Skeletal muscle tissue (tissue), 4 donors: ENCODE results near the gene NPHS1. TPM values are rescaled to one million over a fixed set of nuclear protein-coding genes. Genes with fewer than 3 reads are reported as not detected.

Experiments
- H3K27ac ChIP-seq: one replicate; pipeline ENCODE4 v1.7.0; 2013; ENCODE audit warnings: mild to moderate bottlenecking, low read depth, low read length, inconsistent platforms
- H3K27me3 ChIP-seq, 3 donors: one replicate each; pipeline ENCODE4 v1.7.0; 2013; ENCODE audit warnings: low read length in 3 of 3; ENCODE audit not compliant: control insufficient read depth in 3 of 3, insufficient read depth in 3 of 3
- H3K36me3 ChIP-seq, 3 donors: one replicate each; pipeline ENCODE4 v1.7.0; 2013; ENCODE audit warnings: low read length in 3 of 3; ENCODE audit not compliant: control insufficient read depth in 3 of 3, insufficient read depth in 3 of 3
- H3K4me1 ChIP-seq, 3 donors: one replicate each; pipeline ENCODE4 v1.7.0; 2013; ENCODE audit warnings: low read length in 3 of 3, mild to moderate bottlenecking in 3 of 3; ENCODE audit not compliant: control insufficient read depth in 3 of 3, insufficient read depth in 3 of 3
- H3K4me3 ChIP-seq, 3 donors: one replicate each; pipeline ENCODE4 v1.7.0; 2013; ENCODE audit warnings: low read length in 3 of 3
- H3K9ac ChIP-seq, 3 donors: one replicate each; pipeline ENCODE4 v1.7.0; 2013; ENCODE audit warnings: low read length in 3 of 3, mild to moderate bottlenecking in 3 of 3, moderate library complexity in 2 of 3, low read depth in 1 of 3
- H3K9me3 ChIP-seq, 3 donors: one replicate each; pipeline ENCODE4 v1.7.0; 2013; ENCODE audit warnings: low read length in 3 of 3; ENCODE audit not compliant: control insufficient read depth in 3 of 3
- total RNA-seq: library from RNA; depleted of rRNA; stranded (reverse); fragments of >200 nt; gene quantifications from one replicate; pipeline ENCODE4 v1.2.3, GENCODE V29; 2014
- donor health status: Osteomylitis.

The NPHS1 gene, protein sequence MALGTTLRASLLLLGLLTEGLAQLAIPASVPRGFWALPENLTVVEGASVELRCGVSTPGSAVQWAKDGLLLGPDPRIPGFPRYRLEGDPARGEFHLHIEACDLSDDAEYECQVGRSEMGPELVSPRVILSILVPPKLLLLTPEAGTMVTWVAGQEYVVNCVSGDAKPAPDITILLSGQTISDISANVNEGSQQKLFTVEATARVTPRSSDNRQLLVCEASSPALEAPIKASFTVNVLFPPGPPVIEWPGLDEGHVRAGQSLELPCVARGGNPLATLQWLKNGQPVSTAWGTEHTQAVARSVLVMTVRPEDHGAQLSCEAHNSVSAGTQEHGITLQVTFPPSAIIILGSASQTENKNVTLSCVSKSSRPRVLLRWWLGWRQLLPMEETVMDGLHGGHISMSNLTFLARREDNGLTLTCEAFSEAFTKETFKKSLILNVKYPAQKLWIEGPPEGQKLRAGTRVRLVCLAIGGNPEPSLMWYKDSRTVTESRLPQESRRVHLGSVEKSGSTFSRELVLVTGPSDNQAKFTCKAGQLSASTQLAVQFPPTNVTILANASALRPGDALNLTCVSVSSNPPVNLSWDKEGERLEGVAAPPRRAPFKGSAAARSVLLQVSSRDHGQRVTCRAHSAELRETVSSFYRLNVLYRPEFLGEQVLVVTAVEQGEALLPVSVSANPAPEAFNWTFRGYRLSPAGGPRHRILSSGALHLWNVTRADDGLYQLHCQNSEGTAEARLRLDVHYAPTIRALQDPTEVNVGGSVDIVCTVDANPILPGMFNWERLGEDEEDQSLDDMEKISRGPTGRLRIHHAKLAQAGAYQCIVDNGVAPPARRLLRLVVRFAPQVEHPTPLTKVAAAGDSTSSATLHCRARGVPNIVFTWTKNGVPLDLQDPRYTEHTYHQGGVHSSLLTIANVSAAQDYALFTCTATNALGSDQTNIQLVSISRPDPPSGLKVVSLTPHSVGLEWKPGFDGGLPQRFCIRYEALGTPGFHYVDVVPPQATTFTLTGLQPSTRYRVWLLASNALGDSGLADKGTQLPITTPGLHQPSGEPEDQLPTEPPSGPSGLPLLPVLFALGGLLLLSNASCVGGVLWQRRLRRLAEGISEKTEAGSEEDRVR (N-terminal part only)
- under 0.01 TPM for total RNA-seq

DNA sequence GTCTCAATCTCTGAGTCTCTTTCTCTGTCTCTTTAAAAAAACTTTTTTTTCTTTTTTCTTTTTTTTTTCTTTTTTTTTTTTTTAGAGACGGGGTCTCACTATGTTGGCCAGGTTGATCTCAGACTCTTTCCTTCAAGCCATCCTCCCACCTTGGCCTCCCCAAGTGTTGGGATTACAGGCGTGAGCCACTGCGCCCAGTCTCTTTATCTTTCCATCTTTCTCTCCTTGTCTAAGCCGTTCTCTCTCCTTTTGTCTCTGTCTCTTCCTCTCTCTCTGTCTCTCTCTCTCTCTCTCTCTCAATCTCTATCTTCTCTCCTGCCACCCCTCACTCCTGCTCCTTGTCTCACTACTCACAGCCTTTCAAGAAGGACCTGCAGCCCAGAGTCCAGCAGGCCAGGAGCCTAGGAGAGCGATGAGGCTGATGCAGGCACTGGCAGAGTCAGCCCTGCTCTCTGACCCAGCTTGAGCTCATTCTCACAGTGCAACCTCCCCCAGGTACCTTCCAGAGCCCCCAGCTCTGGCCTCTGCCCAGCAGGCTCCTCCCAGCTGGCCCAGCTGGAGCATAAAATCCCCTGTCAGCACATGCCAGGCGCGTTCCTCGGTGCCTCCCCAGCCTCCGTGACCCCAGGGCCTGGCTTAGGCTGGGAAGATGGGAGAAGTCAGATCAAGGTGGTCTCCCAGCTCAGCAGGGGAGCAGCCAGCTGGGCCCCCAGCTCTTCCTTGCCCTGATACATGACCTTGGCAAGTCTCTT is at the start of gene NPHS1:
NPHS1 (minus strand) TSS at position 476 of the 752 bp plus-strand sequence. CDS start 667 bp downstream, outside the sequence.
- no peak within 1 kb of the TSS for H3K27ac ChIP-seq
- H3K4me3 ChIP-seq, result no peak within 1 kb of the TSS
- H3K27me3 ChIP-seq, result peaks cover 72 to 82% (median 80%) of the 10 kb centered on the region in 3 donors
- H3K36me3 ChIP-seq, result no peaks in the 10 kb centered on the region
- no peaks in the 10 kb centered on the region for H3K9me3 ChIP-seq
- no peak within 1 kb of the TSS for H3K9ac ChIP-seq
- H3K4me1 ChIP-seq, result peaks cover 0 to 3% (median 2%) of the 10 kb centered on the region in 3 donors

DNA sequence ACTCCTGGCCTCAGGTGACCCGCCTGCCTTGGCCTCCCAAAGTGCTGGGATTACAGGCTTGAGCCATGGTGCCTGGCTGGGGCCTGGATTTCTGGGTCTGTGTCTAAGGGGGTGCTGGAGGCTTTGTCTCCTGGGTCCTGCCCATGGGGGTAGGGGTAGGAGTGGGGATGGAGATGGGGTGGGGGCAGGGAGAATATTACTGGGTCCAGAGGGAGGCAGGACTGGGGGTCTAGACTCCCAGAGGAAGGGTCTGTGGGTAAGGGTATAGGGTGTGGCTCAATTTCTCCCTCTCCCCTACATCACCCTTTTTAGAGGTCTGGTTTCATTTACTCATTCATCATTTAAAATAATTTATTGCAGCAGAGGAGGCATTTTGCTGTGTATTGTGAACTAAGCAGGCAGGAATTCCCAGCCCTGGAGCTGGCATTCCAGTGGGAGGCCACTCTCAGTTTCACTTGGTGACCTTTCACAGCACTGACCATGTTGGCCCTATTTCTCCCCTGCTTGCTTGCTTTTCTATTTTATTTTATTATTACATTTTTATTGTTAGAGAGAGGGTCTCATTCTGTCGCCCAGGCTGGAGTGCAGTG is 48.8 kb upstream of the NPHS1 start:
- peak overlapping the region in 1 of 3 donors; percentile 73 for H3K9ac ChIP-seq
- peak overlapping the region in 1 of 3 donors; percentile 72 for H3K4me3 ChIP-seq
- H3K9me3 ChIP-seq, result no peaks in the 10 kb centered on the region
- H3K36me3 ChIP-seq, result peaks cover 0 to 2% (median 0%) of the 10 kb centered on the region in 3 donors
- peaks cover 6 to 17% (median 15%) of the 10 kb centered on the region in 3 donors for H3K4me1 ChIP-seq
- H3K27me3 ChIP-seq, result peaks cover 0 to 23% (median 6%) of the 10 kb centered on the region in 3 donors
- no peak overlapping the region for H3K27ac ChIP-seq

DNA sequence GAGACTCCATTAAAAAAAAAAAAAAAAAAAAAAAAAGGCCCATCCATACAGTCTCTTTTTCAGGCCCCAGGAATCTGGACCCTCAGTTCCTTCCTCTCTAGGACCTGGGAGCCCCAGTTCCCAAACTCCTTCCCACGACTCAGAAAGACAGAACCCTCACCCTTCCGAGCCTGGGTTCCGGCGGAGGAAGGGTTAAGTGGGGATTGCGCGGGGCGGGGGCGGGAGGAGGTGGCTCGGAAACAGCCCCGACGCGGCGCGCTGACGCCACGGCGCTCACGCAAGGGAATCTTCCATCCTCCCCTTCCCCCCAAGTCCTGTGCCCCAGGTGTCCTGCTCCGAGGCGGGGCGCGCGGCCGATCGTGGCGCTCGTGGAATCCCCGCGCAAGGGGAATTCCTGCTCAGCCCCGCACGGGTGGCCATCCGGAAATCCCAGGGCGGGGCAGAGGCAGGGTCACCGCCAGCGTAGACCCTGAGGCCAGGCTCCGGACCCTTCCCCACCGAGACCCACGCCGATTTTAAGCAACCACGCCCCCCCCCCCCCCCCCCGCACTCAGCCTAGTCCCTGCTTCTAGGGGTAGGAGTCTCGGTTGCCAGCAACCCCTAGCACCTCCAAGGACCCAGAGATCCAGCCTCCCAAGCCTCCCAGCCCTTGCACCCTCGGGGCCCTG is 47.4 kb upstream of the NPHS1 start:
- H3K4me3 ChIP-seq, result peak overlapping the region; percentile 72 to 82 (median 78)
- peaks cover 0 to 23% (median 6%) of the 10 kb centered on the region in 3 donors for H3K27me3 ChIP-seq
- peaks cover 0 to 12% (median 3%) of the 10 kb centered on the region in 3 donors for H3K36me3 ChIP-seq
- peaks cover 6 to 17% (median 15%) of the 10 kb centered on the region in 3 donors for H3K4me1 ChIP-seq
- H3K27ac ChIP-seq, result peak overlapping the region; percentile 64
- H3K9me3 ChIP-seq, result no peaks in the 10 kb centered on the region
- peak overlapping the region; percentile 70 to 73 (median 72) for H3K9ac ChIP-seq

DNA sequence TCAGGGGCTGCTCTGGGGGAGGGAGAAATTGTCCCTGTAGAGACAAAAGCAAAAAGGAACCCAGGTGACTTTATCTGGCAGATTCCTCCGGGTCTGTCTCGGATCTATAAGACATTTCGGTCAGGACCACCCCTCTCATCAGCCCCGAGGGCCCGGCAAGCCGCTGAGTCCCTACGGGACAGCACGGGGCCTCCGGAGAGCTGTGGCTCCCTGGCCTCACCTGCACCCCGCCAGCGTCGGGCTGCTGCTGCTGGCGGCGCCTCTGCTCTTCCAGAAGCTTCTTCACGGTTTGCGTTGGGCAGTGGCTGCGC is 46.1 kb upstream of the NPHS1 start:
- Histone ChIP-seq H3K4me1 (peaks cover 6 to 17% (median 15%) of the 10 kb centered on the region in 3 donors), H3K27me3 (peaks cover 0 to 23% (median 3%) of the 10 kb centered on the region in 3 donors), H3K36me3 (peaks cover 0 to 12% (median 3%) of the 10 kb centered on the region in 3 donors), H3K27ac (peak overlapping the region; percentile 64), H3K9me3 (no peaks in the 10 kb centered on the region), H3K4me3 (peak overlapping the region; percentile 72 to 82 (median 78)), H3K9ac (peak overlapping the region; percentile 65 to 72 (median 71))

DNA sequence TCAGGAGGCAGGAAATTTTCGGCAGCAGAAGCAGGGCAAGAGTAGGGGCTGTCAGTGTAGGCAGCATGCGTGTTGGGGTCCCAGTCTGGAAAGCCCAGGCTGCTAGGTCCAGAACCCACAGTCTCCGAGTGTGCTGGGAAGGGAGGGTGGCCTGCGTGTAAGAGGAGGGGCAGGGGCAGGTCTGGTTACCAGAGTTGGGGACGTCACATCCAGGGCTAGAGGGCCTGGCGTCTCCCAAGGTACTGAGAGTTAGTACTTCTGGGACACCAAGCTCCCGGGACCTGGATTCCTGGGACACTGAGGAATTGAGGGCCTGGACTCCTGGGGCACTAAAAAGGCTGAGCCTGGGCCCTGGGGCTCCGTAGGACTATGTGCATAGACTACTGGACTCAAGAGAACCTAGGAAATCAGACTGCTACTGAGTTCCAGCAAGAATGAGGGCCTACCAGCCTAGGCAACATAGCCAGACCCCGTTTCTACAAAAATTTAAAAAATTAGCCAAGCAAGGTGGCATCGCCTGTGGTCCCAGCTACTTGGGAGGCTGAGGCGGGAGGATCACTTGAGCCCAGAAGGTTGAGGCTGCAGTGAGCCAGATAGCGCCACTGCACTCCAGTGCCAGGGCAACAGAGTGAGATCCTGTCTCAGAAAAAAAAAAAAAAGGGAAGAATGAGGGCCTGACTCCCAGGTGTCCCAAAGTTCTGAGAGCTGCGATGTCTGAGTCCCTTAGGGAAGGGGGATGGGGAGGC is 45.6 kb upstream of the NPHS1 start:
- no peaks in the 10 kb centered on the region for H3K9me3 ChIP-seq
- H3K4me3 ChIP-seq, result peak overlapping the region; percentile 48 to 78 (median 72)
- H3K27me3 ChIP-seq, result peaks cover 0 to 19% (median 3%) of the 10 kb centered on the region in 3 donors
- peak overlapping the region; percentile 64 for H3K27ac ChIP-seq
- H3K4me1 ChIP-seq, result peaks cover 6 to 17% (median 15%) of the 10 kb centered on the region in 3 donors
- peak overlapping the region in 2 of 3 donors; percentile 71 to 72 for H3K9ac ChIP-seq
- H3K36me3 ChIP-seq, result peaks cover 0 to 12% (median 3%) of the 10 kb centered on the region in 3 donors

DNA sequence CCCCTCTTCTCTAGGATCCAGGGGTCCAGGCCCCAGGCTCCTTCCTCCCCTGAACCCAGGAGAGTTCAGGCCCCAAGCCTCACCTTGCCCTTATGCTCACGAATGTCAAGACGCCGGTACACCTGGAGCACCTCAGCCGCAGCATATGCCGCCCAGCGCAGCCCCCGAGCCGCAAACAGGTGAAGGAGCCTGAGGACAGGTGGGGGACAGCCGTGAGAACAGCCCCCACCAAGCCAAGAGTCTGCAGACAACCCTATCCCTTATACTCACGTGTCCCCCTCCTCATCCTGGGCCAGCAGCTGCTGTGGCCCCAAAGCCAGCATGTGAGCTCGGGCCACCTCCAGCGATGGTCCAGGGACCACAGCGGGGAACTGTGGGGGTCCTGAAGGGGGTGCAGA is 44.3 kb upstream of the NPHS1 start:
- Histone ChIP-seq H3K27me3 (peaks cover 0 to 9% (median 3%) of the 10 kb centered on the region in 3 donors), H3K36me3 (peaks cover 0 to 14% (median 3%) of the 10 kb centered on the region in 3 donors), H3K27ac (no peak overlapping the region)

DNA sequence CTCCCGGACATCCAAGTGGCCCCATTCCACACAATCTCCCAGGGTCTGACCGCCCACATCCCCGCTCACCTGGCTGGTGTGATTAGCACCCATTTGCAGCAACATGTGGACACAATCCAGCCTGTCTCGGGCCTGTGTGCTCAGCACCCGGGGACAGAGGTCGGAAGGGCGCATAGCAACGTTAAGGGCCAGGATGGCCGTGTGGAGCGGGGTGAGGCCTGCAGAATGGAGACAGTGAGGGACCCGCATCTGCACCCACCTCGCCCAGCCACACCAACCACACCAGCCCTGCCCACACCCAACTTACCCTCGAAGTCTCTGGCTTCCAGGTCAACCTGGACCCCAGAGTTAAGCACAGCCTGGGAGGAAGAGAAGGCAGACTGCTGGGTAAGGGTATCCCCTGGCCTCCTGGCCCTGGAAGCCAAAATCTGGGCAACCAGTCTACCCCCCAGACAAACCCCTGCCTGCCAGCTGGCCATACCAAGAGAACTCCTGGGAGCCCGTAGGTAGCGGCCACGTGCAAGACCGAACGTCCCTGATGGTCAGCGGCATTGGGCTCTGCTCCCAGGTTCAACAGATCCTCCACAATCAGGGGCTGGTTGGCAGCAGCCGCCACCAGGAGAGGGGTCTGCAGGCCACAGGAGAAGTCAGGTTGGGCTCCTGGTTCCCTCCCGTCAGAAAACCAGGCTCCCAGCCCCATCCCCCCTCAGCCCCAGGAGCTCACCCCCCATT is 43.8 kb upstream of the NPHS1 start:
- H3K36me3 ChIP-seq, result peaks cover 0 to 14% (median 3%) of the 10 kb centered on the region in 3 donors
- H3K9me3 ChIP-seq, result no peaks in the 10 kb centered on the region

More for the DNA sequence above, 44.3 kb upstream of the NPHS1 start:
- Histone ChIP-seq H3K4me3 (no peak overlapping the region), H3K9ac (no peak overlapping the region), H3K9me3 (no peaks in the 10 kb centered on the region), H3K4me1 (peaks cover 6 to 17% (median 15%) of the 10 kb centered on the region in 3 donors)

DNA sequence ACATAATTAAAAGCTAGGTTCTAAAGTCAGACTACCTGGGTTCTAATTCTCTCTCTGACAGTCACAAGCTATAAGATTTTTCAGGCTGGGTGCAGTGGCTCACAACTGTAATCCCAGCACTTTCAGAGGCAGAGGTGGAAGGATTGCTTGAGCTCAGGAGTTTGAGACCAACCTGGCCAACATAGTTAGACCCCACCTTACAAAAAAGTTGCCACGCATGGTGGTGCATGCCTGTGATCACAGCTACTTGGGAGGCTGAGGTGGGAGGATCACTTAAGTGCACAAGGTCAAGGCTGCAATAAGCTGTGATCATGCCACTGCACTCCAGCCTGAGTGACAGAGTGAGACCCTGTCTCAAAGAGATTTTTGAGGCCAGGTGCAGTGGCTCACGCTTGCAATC is 42.0 kb upstream of the NPHS1 start:
- peaks cover 4 to 14% (median 8%) of the 10 kb centered on the region in 3 donors for H3K36me3 ChIP-seq

More for the DNA sequence above, 43.8 kb upstream of the NPHS1 start:
- Histone ChIP-seq H3K4me3 (no peak overlapping the region), H3K27me3 (peaks cover 0 to 9% (median 3%) of the 10 kb centered on the region in 3 donors), H3K4me1 (peaks cover 6 to 17% (median 15%) of the 10 kb centered on the region in 3 donors), H3K9ac (no peak overlapping the region), H3K27ac (no peak overlapping the region)

More for the DNA sequence above, 42.0 kb upstream of the NPHS1 start:
- Histone ChIP-seq H3K4me3 (no peak overlapping the region), H3K27ac (no peak overlapping the region), H3K4me1 (peaks cover 6 to 11% (median 11%) of the 10 kb centered on the region in 3 donors), H3K27me3 (peaks cover 0 to 9% (median 3%) of the 10 kb centered on the region in 3 donors), H3K9me3 (no peaks in the 10 kb centered on the region), H3K9ac (no peak overlapping the region)
